ENCODE data around the gene ZNF610. TPM values are rescaled to one million over a fixed set of nuclear protein-coding genes. Genes with fewer than 3 reads are reported as not detected.

The ZNF610 gene
- total RNA-seq, 1 donor from 2014 or later = 5.8 TPM

GRCh38 chr19:52297601-52298364 lies 38.3 kb upstream of the ZNF610 start:
- Histone ChIP-seq H3K4me3 (ENCODE audit: low read depth, low read length) (peak overlapping the region; percentile 71), H3K27me3 (ENCODE audit: control insufficient read depth, insufficient read depth, low read length) (no peaks in the 10 kb centered on the region), H3K36me3 (ENCODE audit: control insufficient read depth, insufficient read depth, low read length) (peaks cover 3% of the 10 kb centered on the region)
- DNase-seq (ENCODE audit: low read depth) = no peak
- TF ChIP-seq, protein P1, sequence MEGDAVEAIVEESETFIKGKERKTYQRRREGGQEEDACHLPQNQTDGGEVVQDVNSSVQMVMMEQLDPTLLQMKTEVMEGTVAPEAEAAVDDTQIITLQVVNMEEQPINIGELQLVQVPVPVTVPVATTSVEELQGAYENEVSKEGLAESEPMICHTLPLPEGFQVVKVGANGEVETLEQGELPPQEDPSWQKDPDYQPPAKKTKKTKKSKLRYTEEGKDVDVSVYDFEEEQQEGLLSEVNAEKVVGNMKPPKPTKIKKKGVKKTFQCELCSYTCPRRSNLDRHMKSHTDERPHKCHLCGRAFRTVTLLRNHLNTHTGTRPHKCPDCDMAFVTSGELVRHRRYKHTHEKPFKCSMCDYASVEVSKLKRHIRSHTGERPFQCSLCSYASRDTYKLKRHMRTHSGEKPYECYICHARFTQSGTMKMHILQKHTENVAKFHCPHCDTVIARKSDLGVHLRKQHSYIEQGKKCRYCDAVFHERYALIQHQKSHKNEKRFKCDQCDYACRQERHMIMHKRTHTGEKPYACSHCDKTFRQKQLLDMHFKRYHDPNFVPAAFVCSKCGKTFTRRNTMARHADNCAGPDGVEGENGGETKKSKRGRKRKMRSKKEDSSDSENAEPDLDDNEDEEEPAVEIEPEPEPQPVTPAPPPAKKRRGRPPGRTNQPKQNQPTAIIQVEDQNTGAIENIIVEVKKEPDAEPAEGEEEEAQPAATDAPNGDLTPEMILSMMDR (IDR thresholded peaks at IDR 0.05; ENCODE audit: insufficient read depth, low read length, poor library complexity, severe bottlenecking) = no peak

- Histone ChIP-seq H3K27me3 (ENCODE audit: control insufficient read depth, insufficient read depth, low read length) (no peaks in the 10 kb centered on the region), H3K4me3 (ENCODE audit: low read depth, low read length) (no peak overlapping the region), H3K36me3 (ENCODE audit: control insufficient read depth, insufficient read depth, low read length) (peaks cover 3% of the 10 kb centered on the region)
- TF ChIP-seq, protein P1 (IDR thresholded peaks at IDR 0.05; ENCODE audit: insufficient read depth, low read length, poor library complexity, severe bottlenecking) = no peak
- DNase-seq (ENCODE audit: low read depth) = no peak
Measured at GRCh38 chr19:52307275-52307674, 28.8 kb upstream of the ZNF610 start.

DNA sequence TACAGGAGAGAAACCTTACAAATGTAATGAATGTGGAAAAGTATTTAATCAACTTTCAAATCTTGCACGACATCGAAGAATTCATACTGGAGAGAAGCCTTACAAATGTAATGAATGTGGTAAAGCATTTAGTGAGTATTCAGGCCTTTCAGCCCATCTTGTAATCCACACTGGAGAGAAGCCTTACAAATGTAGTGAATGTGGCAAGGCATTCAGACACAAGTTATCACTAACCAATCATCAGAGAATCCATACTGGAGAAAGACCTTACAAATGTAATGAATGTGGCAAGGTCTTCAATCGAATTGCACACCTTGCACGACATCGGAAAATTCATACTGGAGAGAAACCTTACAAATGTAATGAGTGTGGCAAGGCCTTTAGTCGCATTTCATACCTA lies 13.6 kb upstream of the ZNF610 start:
- no peaks in the 10 kb centered on the region for H3K27me3 ChIP-seq (ENCODE audit: control insufficient read depth, insufficient read depth, low read length)
- H3K36me3 ChIP-seq (ENCODE audit: control insufficient read depth, insufficient read depth, low read length) = no peaks in the 10 kb centered on the region
- DNase-seq (ENCODE audit: low read depth) = no peak
- TF ChIP-seq, protein P1 (IDR thresholded peaks at IDR 0.05; ENCODE audit: insufficient read depth, low read length, poor library complexity, severe bottlenecking) = no peak
- H3K4me3 ChIP-seq (ENCODE audit: low read depth, low read length) = no peak overlapping the region

DNA sequence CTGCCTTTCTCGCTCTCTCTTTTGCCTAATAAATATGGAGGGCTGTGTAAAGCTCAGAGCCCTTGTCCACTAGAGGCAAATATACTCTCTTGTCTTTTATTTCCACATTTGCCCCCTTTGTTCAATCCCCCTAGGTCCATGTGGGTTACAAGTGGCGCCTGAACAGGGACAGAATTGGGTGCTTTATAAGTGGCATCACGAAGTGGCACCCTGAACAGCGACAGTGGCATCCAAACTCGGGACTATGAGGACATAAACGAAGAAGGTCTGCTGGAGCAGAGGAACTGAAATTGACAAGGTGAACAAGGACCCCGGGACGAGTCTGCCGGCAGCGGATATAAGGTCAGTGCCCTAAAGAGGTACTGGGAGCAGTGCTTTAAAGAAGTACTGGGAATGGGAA lies 4.3 kb upstream of the ZNF610 start:
- DNase-seq (ENCODE audit: low read depth) = no peak
- H3K4me3 ChIP-seq (ENCODE audit: low read depth, low read length) = no peak overlapping the region
- TF ChIP-seq, protein P1 (IDR thresholded peaks at IDR 0.05; ENCODE audit: insufficient read depth, low read length, poor library complexity, severe bottlenecking) = no peak
- no peaks in the 10 kb centered on the region for H3K36me3 ChIP-seq (ENCODE audit: control insufficient read depth, insufficient read depth, low read length)
- no peaks in the 10 kb centered on the region for H3K27me3 ChIP-seq (ENCODE audit: control insufficient read depth, insufficient read depth, low read length)

DNA sequence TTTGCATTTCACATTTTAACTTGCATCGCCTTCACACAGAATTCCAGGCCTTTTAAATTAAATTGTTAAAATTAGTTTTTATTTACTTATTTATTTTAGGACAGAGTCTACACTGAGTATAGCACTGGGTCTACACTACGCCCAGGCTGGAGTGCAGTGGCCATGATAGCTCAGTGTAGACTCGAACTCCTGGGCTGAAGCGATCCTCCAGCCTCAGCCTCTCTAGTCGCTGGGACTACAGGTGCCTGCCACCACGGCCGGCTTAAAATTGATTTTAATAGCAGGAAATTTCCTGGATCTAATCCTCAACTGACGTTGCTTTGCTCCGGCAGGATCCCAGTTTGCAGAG lies 301 bp upstream of the ZNF610 start:
- DNase-seq (ENCODE audit: low read depth) = no peak
- Histone ChIP-seq H3K4me3 (ENCODE audit: low read depth, low read length) (peak overlapping the region; percentile 57), H3K27me3 (ENCODE audit: control insufficient read depth, insufficient read depth, low read length) (no peaks in the 10 kb centered on the region), H3K36me3 (ENCODE audit: control insufficient read depth, insufficient read depth, low read length) (no peaks in the 10 kb centered on the region)
- TF ChIP-seq, protein P1 (IDR thresholded peaks at IDR 0.05; ENCODE audit: insufficient read depth, low read length, poor library complexity, severe bottlenecking) = no peak

Measured in kidney epithelial cell (primary cell).